Subcutaneous abdominal adipose tissue (tissue), 5 donors: Measurements from ENCODE around the gene PPTC7.

Experiments
- H3K27ac ChIP-seq: one replicate; pipeline ENCODE4 v1.7.0; 2013; ENCODE audit warnings: low read depth, mild to moderate bottlenecking, inconsistent platforms, low read length, moderate library complexity
- H3K27me3 ChIP-seq, 5 donors: one replicate each; pipeline ENCODE4 v1.7.0; 2013; ENCODE audit warnings: low read length in 5 of 5, inconsistent platforms in 1 of 5; ENCODE audit not compliant: control insufficient read depth in 5 of 5, insufficient read depth in 4 of 5
- H3K36me3 ChIP-seq, 5 donors: one replicate each; pipeline ENCODE4 v1.7.0; 2013; ENCODE audit warnings: low read length in 5 of 5; ENCODE audit not compliant: control insufficient read depth in 5 of 5, insufficient read depth in 5 of 5
- H3K4me1 ChIP-seq, 5 donors: one replicate each; pipeline ENCODE4 v1.7.0; 2013; ENCODE audit warnings: low read length in 5 of 5, mild to moderate bottlenecking in 3 of 5, moderate library complexity in 1 of 5; ENCODE audit not compliant: control insufficient read depth in 5 of 5, insufficient read depth in 5 of 5
- H3K4me3 ChIP-seq, 5 donors: one replicate each; pipeline ENCODE4 v1.7.0; 2013; ENCODE audit warnings: low read length in 5 of 5, low read depth in 1 of 5
- H3K9ac ChIP-seq, 5 donors: one replicate each; pipeline ENCODE4 v1.7.0; 2013; ENCODE audit warnings: low read length in 5 of 5, mild to moderate bottlenecking in 4 of 5, moderate library complexity in 3 of 5
- H3K9me3 ChIP-seq, 5 donors: one replicate each; pipeline ENCODE4 v1.7.0; 2013; ENCODE audit warnings: low read length in 5 of 5; ENCODE audit not compliant: control insufficient read depth in 5 of 5
- donor health status: healthy.
- donor health status: healthy.
- donor health status: healthy.
- donor health status: healthy.
- donor health status: healthy.

Gene PPTC7

DNA sequence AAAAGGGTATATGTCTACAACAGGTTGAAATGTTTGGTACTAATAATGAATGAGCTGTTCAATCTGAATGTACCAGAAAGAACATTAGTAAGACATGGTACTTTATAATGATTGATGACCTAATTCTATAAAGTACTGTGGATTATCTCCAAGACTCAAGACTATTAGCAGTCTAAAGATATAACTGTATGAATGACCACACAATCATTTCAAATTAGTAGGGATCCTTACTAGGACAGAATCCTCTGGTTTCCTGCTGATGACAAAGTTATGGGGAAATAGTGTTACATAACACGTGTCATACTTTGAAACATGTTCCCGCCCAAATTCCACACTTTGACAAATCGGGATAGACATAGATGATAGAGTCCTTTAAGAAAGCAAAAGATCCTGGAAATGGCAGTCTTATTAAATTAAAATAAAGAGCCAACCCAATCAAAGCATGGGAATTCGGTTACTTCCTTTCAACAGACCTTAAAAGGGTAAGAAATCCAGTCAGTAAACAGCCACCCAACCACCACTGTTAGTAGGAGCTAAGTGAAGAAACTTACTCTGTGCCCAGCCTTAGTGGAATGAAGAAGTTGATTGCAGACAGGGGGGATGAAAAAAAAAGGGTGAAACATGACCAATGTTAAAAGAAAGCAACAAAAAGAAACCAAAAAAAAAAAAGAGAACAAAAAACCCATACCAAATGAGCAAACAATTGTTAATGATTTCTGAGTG is 84.0 kb downstream of the PPTC7 start:
- Histone ChIP-seq H3K27me3 (no peaks in the 10 kb centered on the region), H3K9ac (peak overlapping the region in 2 of 5 donors; percentile 19 to 63), H3K36me3 (peaks cover 8 to 17% (median 12%) of the 10 kb centered on the region in 5 donors), H3K27ac (peak overlapping the region; percentile 65), H3K4me1 (peaks cover 0 to 36% (median 30%) of the 10 kb centered on the region in 5 donors), H3K4me3 (no peak overlapping the region), H3K9me3 (no peaks in the 10 kb centered on the region)
